B cell (primary cell): ENCODE data around the gene RBPJL. TPM values are rescaled to one million over a fixed set of nuclear protein-coding genes. Genes with fewer than 3 reads are reported as not detected.

Experiments used
- ATAC-seq: fragments of 200-7000 bp; cut with Tn5 transposase; one replicate; pipeline ENCODE4 v1.10.0; 2021; ENCODE audit warnings: low read depth, mild to moderate bottlenecking, moderate number of reproducible peaks, moderate library complexity
- CTCF ChIA-PET: fragments of 350-600 bp; sonication (Branson Sonifier 250); formaldehyde crosslinking; loops from one replicate; lab custom pipeline; 2021; ENCODE audit warnings: antibody characterized with exemption, inconsistent platforms; lab: Charles Lee
- POLR2A ChIA-PET: fragments of 350-600 bp; sonication (Branson Sonifier 250); formaldehyde crosslinking; loops from one replicate; lab custom pipeline; 2021; ENCODE audit warnings: antibody characterized with exemption; lab: Charles Lee
- DNase-seq: peaks from one replicate; pipeline ENCODE4 v3.0.0; 2013
- H2AFZ ChIP-seq: 2 replicates; pipeline ENCODE4 v1.6.1; 2012; ENCODE audit warnings: mild to moderate bottlenecking, low read depth, low read length; ENCODE audit not compliant: insufficient read depth, poor library complexity, severe bottlenecking
- H3K27ac ChIP-seq, 2 donors: 1 replicate in 1 of 2; 2 replicates in 1 of 2; pipeline ENCODE4 v1.5.1; 2012 to 2013; ENCODE audit warnings: low read length in 2 of 2, mild to moderate bottlenecking in 2 of 2, moderate library complexity in 1 of 2
- H3K27me3 ChIP-seq, 4 experiments: fragments of 200-600 bp in 1 of 4; sonication (generic) in 1 of 4; replicated peaks in 1 of 4; 1 replicate in 2 of 4; 2 replicates in 2 of 4; pipeline versions ENCODE4 v1.6.1 to v1.7.0; 2013 to 2016; ENCODE audit warnings: low read length in 3 of 4, mild to moderate bottlenecking in 2 of 4, mixed read lengths in 1 of 4, moderate library complexity in 1 of 4; ENCODE audit not compliant: insufficient read depth in 4 of 4, control insufficient read depth in 3 of 4; ENCODE audit errors: control extremely low read depth in 1 of 4
- H3K36me3 ChIP-seq, 2 experiments: replicated peaks in 1 of 2; 1 replicate in 1 of 2; 2 replicates in 1 of 2; pipeline versions ENCODE4 v1.6.1 to v1.7.1; 2013; ENCODE audit warnings: low read length in 1 of 2; ENCODE audit not compliant: insufficient read depth in 2 of 2, control insufficient read depth in 1 of 2; ENCODE audit errors: control extremely low read depth in 1 of 2, extremely low read depth in 1 of 2
- H3K4me1 ChIP-seq, 2 donors: fragments of 200-600 bp in 1 of 2; sonication (generic) in 1 of 2; 1 replicate in 1 of 2; 2 replicates in 1 of 2; pipeline versions ENCODE4 v1.5.1 to v1.6.1; 2013 to 2017; ENCODE audit warnings: low read length in 2 of 2; ENCODE audit not compliant: control insufficient read depth in 2 of 2, insufficient read depth in 2 of 2
- H3K4me2 ChIP-seq: replicated peaks from 2 replicates; pipeline ENCODE3; 2012; ENCODE audit warnings: mild to moderate bottlenecking, low read depth, low read length; ENCODE audit not compliant: poor library complexity, severe bottlenecking
- H3K4me3 ChIP-seq, 5 experiments: fragments of 200-600 bp in 1 of 5; sonication (generic) in 1 of 5; 1 replicate in 3 of 5; 2 replicates in 2 of 5; pipeline versions ENCODE4 v1.5.1 to v1.7.0; 2011 to 2016; ENCODE audit warnings: low read length in 4 of 5, mild to moderate bottlenecking in 4 of 5, low read depth in 2 of 5, control low read depth in 1 of 5, moderate library complexity in 1 of 5; ENCODE audit not compliant: insufficient read depth in 1 of 5; ENCODE audit errors: control extremely low read depth in 1 of 5, extremely low read depth in 1 of 5
- H3K79me2 ChIP-seq: fragments of 200-600 bp; sonication (generic); one replicate; pipeline ENCODE4 v1.6.0; 2016; ENCODE audit warnings: low read length; ENCODE audit not compliant: control insufficient read depth, insufficient read depth
- H3K9ac ChIP-seq: fragments of 200-600 bp; sonication (generic); 2 replicates; pipeline ENCODE4 v1.6.1; 2017; ENCODE audit warnings: mild to moderate bottlenecking, low read length, moderate library complexity
- H3K9me3 ChIP-seq, 3 donors: one replicate each; pipeline versions ENCODE4 v1.6.1 to v1.7.1; 2013; ENCODE audit warnings: low read length in 2 of 3; ENCODE audit not compliant: control insufficient read depth in 2 of 3, insufficient read depth in 1 of 3; ENCODE audit errors: control extremely low read depth in 1 of 3
- H4K20me1 ChIP-seq: 2 replicates; pipeline ENCODE4 v1.6.0; 2012; ENCODE audit warnings: mild to moderate bottlenecking, low read length; ENCODE audit not compliant: insufficient read depth, control insufficient read depth, poor library complexity, severe bottlenecking
- H3K27ac Mint-ChIP-seq: one replicate; pipeline ENCODE4 v1.8.0; 2021; ENCODE audit warnings: mixed read lengths
- H3K27me3 Mint-ChIP-seq: one replicate; pipeline ENCODE4 v1.8.0; 2021; ENCODE audit warnings: mixed read lengths
- H3K4me1 Mint-ChIP-seq: one replicate; pipeline ENCODE4 v1.8.0; 2021; ENCODE audit warnings: mixed read lengths
- H3K4me3 Mint-ChIP-seq: one replicate; pipeline ENCODE4 v1.8.0; 2021; ENCODE audit warnings: mixed read lengths
- H3K9me3 Mint-ChIP-seq: one replicate; pipeline ENCODE4 v1.8.0; 2022; ENCODE audit warnings: mixed read lengths; ENCODE audit not compliant: insufficient read depth
- EZH2 ChIP-seq: IDR thresholded peaks from 2 replicates; pipeline ENCODE4 v1.6.1; 2012; ENCODE audit warnings: borderline replicate concordance, low read depth, mild to moderate bottlenecking, moderate library complexity, low read length; ENCODE audit not compliant: insufficient read depth, poor library complexity, severe bottlenecking
- WGBS: methylation state at CpG from one replicate; pipeline ENCODE4 v1.1.5; 2013; ENCODE audit warnings: missing lambda C conversion rate; ENCODE audit not compliant: insufficient coverage; 5-methylcytosine and 5-hydroxymethylcytosine counted together
- intact Hi-C: fragments of 100-400 bp; cut with micrococcal nuclease; formaldehyde crosslinking; loops from one replicate; pipeline ENCODE4 v1.10.0; 2022
- polyA plus RNA-seq: library from polyadenylated mRNA; depleted of rRNA; stranded (reverse); fragments of >200 nt; gene quantifications from 2 replicates; pipeline ENCODE4 v1.2.3, GENCODE V29; 2012
- total RNA-seq, 2 donors: library from RNA; stranded (reverse); fragments of 120-200 nt in 1 of 2; gene quantifications; 1 replicate in 1 of 2; 2 replicates in 1 of 2; pipeline versions ENCODE4 v1.2.3 to v1.2.4, GENCODE V29; 2013 to 2022
- TF ChIP-seq, protein P1 (sequence below): fragments of 200-600 bp; IDR thresholded peaks from one replicate; pipeline ENCODE4 v1.8.0; 2022; ENCODE audit warnings: antibody characterized with exemption, mild to moderate bottlenecking

RBPJL gene
- total and polyA plus RNA-seq, 2 donors (not counting 1 experiment from before 2014, with no cell fraction given), result not detected

DNA sequence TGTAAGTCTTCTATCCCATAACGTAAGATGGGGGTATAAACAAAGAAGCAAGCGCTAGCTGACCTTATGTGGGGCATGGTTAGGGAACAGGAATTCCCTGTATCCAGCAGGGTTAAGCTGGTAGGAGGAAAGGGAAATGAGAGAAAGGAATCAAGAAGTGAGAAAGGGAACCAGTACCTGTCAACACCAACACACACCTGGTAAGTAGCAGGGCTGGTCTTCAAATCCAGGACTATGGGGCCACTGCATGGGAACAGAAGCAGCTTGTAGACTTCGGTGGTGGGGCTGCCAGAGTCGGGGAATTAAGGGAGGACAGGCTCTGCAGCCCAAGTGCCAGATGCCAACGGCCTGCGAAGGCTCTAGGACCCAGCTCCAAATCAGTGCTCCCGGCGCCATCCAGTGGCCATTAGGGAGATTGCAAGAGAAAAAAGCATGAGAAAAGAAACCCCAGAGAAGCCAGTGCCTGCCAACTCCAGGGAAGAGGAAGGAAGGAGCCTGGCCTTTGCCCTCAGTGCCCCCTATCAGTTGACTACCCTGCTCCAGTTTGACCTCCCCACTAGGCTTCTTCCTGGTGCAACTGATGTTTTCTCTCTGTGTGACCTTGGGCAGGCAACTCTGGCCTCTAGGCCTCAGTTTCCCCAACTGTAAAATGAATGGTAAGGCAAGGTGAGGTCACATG is 15.8 kb upstream of the RBPJL start:
- intact Hi-C loops, result loop anchor here (10.0 kb wide), 1 partner anchor 606 kb away; no protein-coding TSS in a partner anchor
- ATAC-seq (peak; percentile 57), DNase-seq (peak; percentile 76)
- Mint-ChIP-seq H3K4me1 (peaks cover 18% of the 10 kb centered on the region), H3K9me3 (no peaks in the 10 kb centered on the region), H3K27ac (no peak overlapping the region), H3K27me3 (peaks cover 44% of the 10 kb centered on the region), H3K4me3 (no peak overlapping the region)
- H3K9ac ChIP-seq, result no peak overlapping the region
- peaks cover 0 to 32% (median 18%) of the 10 kb centered on the region in 4 experiments for H3K27me3 ChIP-seq
- no peaks in the 10 kb centered on the region for H3K79me2 ChIP-seq
- CTCF ChIA-PET, result interaction anchor here (0.7 to 6.2 kb wide), 31 partner anchors 8 to 606 kb away, joined by 3 to 52 read pairs (median 3); partner anchors contain the start of genes KCNK15 and SYS1
- no peaks in the 10 kb centered on the region for H4K20me1 ChIP-seq
- H3K27ac ChIP-seq, result no peak overlapping the region
- POLR2A ChIA-PET, result no interaction called here
- H3K4me1 ChIP-seq, result peaks cover 13 to 21% of the 10 kb centered on the region in 2 donors
- H3K9me3 ChIP-seq, result peaks cover 0 to 3% (median 2%) of the 10 kb centered on the region in 3 donors
- no peaks in the 10 kb centered on the region for H3K36me3 ChIP-seq
- H2AFZ ChIP-seq, result no peak overlapping the region
- H3K4me3 ChIP-seq, result no peak overlapping the region
- WGBS, result 32% methylated on average over 7 of the region's 8 CpGs
- TF ChIP-seq, protein P1, sequence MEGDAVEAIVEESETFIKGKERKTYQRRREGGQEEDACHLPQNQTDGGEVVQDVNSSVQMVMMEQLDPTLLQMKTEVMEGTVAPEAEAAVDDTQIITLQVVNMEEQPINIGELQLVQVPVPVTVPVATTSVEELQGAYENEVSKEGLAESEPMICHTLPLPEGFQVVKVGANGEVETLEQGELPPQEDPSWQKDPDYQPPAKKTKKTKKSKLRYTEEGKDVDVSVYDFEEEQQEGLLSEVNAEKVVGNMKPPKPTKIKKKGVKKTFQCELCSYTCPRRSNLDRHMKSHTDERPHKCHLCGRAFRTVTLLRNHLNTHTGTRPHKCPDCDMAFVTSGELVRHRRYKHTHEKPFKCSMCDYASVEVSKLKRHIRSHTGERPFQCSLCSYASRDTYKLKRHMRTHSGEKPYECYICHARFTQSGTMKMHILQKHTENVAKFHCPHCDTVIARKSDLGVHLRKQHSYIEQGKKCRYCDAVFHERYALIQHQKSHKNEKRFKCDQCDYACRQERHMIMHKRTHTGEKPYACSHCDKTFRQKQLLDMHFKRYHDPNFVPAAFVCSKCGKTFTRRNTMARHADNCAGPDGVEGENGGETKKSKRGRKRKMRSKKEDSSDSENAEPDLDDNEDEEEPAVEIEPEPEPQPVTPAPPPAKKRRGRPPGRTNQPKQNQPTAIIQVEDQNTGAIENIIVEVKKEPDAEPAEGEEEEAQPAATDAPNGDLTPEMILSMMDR, result peak; percentile 92
- no peak for TF ChIP-seq EZH2
- H3K4me2 ChIP-seq, result no peak overlapping the region

DNA sequence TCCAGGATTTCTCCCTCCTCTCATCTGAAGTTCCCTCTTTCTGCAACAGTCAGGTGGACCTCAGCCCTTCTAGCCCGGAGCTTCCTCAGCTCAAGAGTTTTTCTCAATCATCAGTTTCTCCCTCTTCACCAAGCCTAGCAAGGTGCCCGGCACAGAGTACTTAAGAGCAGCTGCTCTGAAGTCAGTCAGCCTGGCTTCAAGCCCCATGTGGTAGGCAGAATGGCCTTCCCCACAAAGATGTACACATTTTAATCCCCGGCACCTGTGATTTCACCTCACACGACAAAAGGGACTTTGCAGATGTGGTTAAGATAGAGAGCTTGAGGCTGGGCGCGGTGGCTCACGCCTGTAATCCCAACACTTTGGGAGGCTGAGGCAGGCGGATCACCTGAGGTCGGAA is 15.1 kb upstream of the RBPJL start:
- Histone ChIP-seq H3K4me3 (no peak overlapping the region), H2AFZ (no peak overlapping the region), H3K9me3 (peaks cover 0 to 3% (median 2%) of the 10 kb centered on the region in 3 donors), H3K9ac (no peak overlapping the region), H3K4me2 (no peak overlapping the region), H3K79me2 (no peaks in the 10 kb centered on the region), H3K27me3 (peaks cover 0 to 35% (median 19%) of the 10 kb centered on the region in 4 experiments), H4K20me1 (no peaks in the 10 kb centered on the region), H3K27ac (no peak overlapping the region), H3K4me1 (peaks cover 13 to 21% of the 10 kb centered on the region in 2 donors), H3K36me3 (no peaks in the 10 kb centered on the region)
- Mint-ChIP-seq H3K27me3 (peaks cover 48% of the 10 kb centered on the region), H3K9me3 (no peaks in the 10 kb centered on the region), H3K4me1 (peaks cover 18% of the 10 kb centered on the region), H3K4me3 (no peak overlapping the region), H3K27ac (no peak overlapping the region)
- no peak for DNase-seq
- intact Hi-C loops, result loop anchor here (10.0 kb wide), 1 partner anchor 607 kb away; no protein-coding TSS in a partner anchor
- 80% methylated on average over 1 of the region's 9 CpGs for WGBS
- ChIA-PET POLR2A (no interaction called here), CTCF (interaction anchor here (0.7 to 6.2 kb wide), 25 partner anchors 9 to 979 kb away, joined by 3 to 52 read pairs (median 4); partner anchors contain the start of gene SYS1)
- TF ChIP-seq EZH2, result no peak
- TF ChIP-seq, protein P1, result no peak
- no peak for ATAC-seq
